SIG-M5 treated with dmso at 0.1 percent for 504 hours (cell line): Measurements from ENCODE around the gene AEBP2.
"Not testable (repeated sequence)": the region's sequence is repeated elsewhere in the genome, so short reads cannot be mapped to it uniquely, and the experiment has no call there.

Source experiments
- DNase-seq: peaks from one replicate; lab custom pipeline; 2025; ENCODE audit not compliant: unreplicated experiment; lab: John Stamatoyannopoulos, UW

Gene AEBP2

DNA sequence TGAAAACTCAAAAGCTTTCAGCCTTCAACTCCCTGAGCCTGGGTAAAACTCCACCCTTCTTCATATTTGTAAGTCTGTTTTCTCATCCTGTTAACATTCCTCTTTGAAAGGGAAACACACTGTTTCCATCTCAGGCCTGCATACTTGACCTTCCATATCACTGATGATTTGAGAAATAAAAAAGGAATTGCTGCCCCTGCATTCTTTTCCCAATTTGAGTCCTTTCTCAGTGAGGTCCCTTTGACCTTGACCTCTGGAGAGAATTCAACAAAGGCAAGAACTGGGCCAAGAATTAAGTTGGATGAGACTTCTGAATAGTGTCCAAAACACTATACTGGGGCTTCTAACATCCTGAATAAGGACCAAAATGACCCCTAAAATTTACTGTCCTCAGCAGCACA lies 108.0 kb downstream of the AEBP2 start:
- no peak for DNase-seq

DNA sequence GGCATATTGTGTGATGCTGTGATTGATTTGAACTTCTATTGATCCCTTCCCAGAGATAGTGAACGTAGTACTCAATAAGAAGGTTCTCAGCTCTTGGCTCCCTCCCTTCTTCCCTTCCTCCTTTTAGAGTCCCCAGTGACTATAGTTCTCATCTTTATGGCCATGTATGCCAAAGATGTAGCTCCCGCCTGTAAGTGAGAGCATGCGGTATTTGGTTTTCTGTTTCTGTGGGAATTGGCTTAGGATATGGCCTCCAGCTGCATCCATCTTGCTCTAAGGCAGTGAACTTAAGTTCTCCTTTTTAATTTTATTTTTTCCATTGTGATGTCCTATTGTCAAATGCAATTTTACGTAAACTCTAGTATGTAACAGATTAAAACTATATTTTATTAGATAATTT lies 109.5 kb downstream of the AEBP2 start:
- DNase-seq: no peak

DNA sequence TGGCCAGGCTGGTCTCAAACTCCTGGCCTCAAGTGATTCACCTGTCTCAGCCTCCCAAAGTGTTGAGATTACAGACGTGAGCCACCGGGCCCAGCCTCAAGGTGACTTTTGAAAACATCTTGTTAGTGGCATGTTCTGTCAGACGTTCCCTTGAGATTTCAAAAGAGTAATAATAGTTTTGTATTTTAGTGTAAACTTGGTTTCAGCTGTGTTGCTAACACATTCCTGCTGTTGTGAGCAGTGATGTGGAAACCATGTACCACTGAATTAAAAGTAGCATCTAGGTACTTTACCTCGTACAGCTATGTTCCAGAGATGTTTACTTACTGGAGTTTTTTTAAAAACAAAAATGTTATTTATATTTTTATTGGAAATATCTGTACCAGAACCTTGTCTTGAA lies 111.3 kb downstream of the AEBP2 start:
- DNase-seq: no peak

DNA sequence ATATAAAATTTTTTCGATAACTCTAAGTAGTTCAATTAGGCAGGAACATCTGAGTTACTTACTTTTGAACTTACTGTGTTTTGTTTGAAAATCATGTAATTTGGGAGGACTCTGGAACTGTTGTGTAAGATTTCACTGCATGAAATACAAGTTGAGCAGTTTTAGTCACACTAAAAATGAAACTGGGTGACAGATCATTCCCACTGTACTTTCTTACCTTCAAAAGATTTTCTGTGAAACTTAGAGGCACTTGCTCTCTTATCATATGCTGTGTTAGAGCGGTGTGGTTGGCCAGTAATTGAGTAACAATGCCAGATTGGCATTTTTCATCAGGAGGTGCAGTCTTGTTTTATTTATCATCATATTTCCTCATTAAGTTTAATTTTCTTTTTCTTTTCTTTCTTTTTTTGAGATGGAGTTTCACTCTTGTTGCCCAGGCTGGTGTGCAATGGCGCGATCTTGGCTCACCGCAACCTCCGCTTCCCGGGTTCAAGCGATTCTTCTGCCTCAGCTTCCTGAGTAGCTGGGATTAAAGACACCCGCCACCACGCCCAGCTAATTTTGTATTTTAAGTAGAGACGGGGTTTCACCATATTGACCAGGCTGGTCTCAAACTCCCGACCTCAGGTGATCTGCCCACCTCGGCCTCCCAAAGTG lies 113.3 kb downstream of the AEBP2 start:
- DNase-seq: not testable (repeated sequence)

DNA sequence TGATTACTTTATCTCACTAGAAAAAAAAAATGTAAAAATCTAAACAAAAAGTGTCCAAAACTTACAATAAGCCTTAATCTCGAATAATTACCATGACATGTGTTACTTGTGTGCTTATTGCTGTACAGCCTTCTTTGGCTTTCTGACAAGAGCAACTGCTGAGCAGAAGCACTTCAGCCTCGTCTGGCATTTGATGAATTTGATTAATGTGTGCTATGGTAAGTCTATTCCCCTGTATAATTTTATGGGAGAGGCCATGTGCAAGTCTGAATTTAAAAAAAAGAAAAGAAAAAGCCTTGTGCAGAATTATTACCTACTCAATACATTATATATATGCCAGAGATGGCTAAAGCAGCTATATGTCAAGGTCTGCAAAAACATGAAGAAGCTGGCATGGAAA lies 113.9 kb downstream of the AEBP2 start:
- DNase-seq: no peak

DNA sequence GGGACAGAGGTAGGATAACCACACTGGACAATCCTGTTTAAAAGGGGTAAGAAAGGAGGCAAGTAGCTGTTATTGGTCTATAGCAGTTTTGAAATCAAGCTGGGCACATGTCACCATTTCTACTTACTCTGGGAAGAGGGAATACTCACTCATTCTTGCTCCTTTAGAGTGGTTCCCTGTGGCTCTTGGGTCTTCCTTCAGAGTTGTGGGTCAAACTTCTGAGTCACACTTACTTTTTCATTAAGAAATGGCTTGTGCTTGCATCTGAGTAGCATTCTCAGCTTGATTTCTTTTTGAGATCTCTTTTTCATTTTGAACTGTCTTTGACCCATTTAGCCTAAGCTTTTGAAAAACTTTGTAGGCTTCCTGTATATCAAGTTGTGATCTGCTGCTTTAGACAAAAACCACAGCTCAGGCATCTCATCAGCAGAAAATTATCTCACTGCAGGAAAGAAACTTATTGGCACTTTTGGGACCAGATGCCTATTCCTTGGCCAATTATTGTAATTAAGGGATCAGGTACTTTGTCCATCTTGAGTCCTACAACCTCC lies 122.2 kb downstream of the AEBP2 start:
- DNase-seq: no peak
